OCI-LY3 (cell line): ENCODE measurements around the gene TEX13B.

Experiments
- EZH2phosphoT487 ChIP-seq: fragments of 200-600 bp; shearing (Covaris generic); IDR thresholded peaks from 2 replicates; pipeline ENCODE4 v1.6.1; 2018; ENCODE audit warnings: antibody characterized with exemption, mixed run types, low read depth
- TF ChIP-seq, protein P1 (sequence below): fragments of 200-600, 300-600 bp; sonication (generic); IDR thresholded peaks from 2 replicates; pipeline ENCODE4 v1.5.1; 2014; ENCODE audit warnings: antibody characterized with exemption, low read length, low read depth

DNA sequence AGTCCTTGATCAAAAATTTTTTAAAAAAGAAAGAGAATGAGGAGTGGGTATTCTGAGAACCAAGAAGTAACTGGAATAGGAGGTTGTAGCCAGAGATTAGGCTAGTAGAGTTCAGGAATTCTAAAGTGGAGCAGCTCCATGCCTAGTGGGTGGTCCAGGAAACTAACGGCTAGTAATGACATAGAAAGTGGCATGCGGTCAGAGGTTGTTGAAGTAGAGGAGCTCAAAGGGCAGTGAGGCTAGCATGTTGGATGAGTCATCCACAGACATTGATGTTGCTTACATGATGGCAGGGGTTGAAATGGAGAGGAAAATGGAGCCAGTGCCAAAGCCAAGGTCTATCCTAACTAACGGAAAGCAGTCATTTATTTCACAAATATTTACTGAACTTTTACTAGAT is 42.1 kb downstream of the TEX13B start:
- TF ChIP-seq, protein P1, sequence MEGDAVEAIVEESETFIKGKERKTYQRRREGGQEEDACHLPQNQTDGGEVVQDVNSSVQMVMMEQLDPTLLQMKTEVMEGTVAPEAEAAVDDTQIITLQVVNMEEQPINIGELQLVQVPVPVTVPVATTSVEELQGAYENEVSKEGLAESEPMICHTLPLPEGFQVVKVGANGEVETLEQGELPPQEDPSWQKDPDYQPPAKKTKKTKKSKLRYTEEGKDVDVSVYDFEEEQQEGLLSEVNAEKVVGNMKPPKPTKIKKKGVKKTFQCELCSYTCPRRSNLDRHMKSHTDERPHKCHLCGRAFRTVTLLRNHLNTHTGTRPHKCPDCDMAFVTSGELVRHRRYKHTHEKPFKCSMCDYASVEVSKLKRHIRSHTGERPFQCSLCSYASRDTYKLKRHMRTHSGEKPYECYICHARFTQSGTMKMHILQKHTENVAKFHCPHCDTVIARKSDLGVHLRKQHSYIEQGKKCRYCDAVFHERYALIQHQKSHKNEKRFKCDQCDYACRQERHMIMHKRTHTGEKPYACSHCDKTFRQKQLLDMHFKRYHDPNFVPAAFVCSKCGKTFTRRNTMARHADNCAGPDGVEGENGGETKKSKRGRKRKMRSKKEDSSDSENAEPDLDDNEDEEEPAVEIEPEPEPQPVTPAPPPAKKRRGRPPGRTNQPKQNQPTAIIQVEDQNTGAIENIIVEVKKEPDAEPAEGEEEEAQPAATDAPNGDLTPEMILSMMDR: no peak
- no peak for TF ChIP-seq EZH2phosphoT487
